ENCODE measurements around the gene RADIL. TPM values are rescaled to one million over a fixed set of nuclear protein-coding genes. Genes with fewer than 3 reads are reported as not detected.

RADIL gene
- total RNA-seq, 4 donors from 2014 or later = 4.4 to 11.4 (median 8.8) TPM

GRCh38 chr7:4825081-4825480 is 58.4 kb downstream of the RADIL start:
- ATAC-seq = no peak

DNA sequence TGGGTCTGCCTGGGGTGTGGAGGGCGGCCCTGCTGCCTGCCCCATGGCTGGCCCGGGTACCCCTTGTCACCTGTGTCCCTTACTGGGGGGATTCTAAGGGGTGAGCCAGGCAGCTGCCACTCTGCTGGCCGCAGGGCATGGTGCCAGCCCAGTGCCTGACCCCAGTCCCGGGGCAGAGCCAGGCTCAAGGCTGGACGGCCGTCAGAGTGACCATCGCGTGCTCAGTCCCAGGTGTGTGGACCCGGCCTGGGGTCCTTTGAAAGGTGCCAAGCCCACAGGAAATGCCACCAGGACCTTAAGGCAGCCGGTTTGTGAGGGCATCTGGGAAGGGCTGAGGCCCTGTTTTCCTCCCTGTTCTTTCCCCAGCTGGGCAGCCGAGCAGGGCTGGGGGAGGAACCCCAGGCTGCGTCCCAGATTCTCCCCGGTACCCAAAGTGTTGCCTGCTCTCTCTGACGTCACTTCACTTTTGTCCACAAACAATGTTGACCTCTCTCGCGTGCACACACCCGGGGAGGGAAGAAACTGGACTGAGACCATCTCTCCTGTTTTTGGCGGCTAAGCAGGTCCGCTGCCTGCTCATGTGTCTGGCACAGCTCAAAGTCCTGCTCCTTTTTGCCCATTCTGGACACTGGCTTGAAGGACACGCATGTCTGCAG is 59.3 kb downstream of the RADIL start:
- ATAC-seq = no peak
- Histone ChIP-seq H3K4me1 (peaks cover 0 to 13% (median 6%) of the 10 kb centered on the region in 3 donors), H3K4me3 (no peak overlapping the region), H3K36me3 (peaks cover 0 to 4% of the 10 kb centered on the region in 2 donors), H3K27ac (no peak overlapping the region), H3K27me3 (peaks cover 7% of the 10 kb centered on the region), H3K9me3 (no peaks in the 10 kb centered on the region)
- TF ChIP-seq EP300 (IDR thresholded peaks at IDR 0.05) (no peak), POLR2A (IDR thresholded peaks at IDR 0.05) (no peak), CTCF (IDR thresholded peaks at IDR 0.05) (no peak), POLR2AphosphoS5 (IDR thresholded peaks at IDR 0.05) (no peak)
- 68 to 75% methylated on average over 4 to 8 of the region's 20 CpGs for WGBS, 2 donors (ENCODE audit: low coverage in 1 of 2)

More at GRCh38 chr7:4825081-4825480, 58.4 kb downstream of the RADIL start:
- TF ChIP-seq CTCF (IDR thresholded peaks at IDR 0.05) (no peak), POLR2AphosphoS5 (IDR thresholded peaks at IDR 0.05) (no peak), POLR2A (IDR thresholded peaks at IDR 0.05) (no peak), EP300 (IDR thresholded peaks at IDR 0.05) (no peak)
- WGBS, 2 donors (ENCODE audit: low coverage in 1 of 2) = 96% methylated on average over 8 of the region's 15 CpGs; no CpG with 5 or more reads in 1 of the 2 donors
- H3K27ac ChIP-seq = no peak overlapping the region
- H3K4me3 ChIP-seq = no peak overlapping the region
- peaks cover 0 to 4% of the 10 kb centered on the region in 2 donors for H3K36me3 ChIP-seq
- no peaks in the 10 kb centered on the region for H3K9me3 ChIP-seq
- H3K4me1 ChIP-seq = peaks cover 0 to 10% (median 6%) of the 10 kb centered on the region in 3 donors
- H3K27me3 ChIP-seq = peaks cover 4% of the 10 kb centered on the region

DNA sequence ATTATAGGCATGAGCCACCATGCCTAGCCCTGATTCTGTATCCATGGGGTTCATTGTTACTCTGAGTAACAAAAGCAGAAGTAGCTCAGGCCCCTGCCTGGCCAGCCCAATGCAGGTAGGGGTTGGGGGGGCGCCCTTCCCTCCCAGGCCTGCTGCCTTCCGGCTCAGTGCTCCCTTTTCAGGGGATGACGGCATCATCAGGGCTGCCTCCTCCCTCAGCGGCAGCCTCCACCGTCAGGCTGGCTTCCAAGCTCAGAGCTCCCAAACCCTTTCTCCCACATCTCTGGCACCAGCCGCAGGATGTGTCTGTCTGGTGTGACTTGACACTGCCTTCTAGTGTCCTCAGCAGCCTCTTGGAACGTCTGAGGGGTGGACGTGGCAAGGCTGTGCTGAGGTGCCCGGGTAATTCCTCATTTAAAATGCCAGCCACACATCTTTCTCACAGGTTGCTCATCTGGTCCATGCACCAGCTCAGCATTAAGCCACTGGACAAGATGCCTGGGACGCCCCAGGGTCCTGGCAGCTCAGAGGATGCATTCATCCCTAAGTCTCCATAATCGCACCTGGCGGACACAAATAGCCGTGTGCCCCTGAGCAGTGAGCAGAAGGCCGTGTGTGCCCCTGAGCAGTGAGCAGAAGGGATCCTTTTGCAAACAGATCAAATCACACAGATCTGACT is 59.9 kb downstream of the RADIL start:
- no peak overlapping the region for H3K4me3 ChIP-seq
- no CpG with 5 or more reads among the region's 14 CpGs for WGBS, 2 donors (ENCODE audit: low coverage in 1 of 2)
- H3K36me3 ChIP-seq = peaks cover 0 to 4% of the 10 kb centered on the region in 2 donors
- ATAC-seq = no peak
- H3K27me3 ChIP-seq = peaks cover 10% of the 10 kb centered on the region
- peaks cover 0 to 13% (median 6%) of the 10 kb centered on the region in 3 donors for H3K4me1 ChIP-seq
- H3K27ac ChIP-seq = no peak overlapping the region
- H3K9me3 ChIP-seq = no peaks in the 10 kb centered on the region
- no peak for TF ChIP-seq EP300 (IDR thresholded peaks at IDR 0.05)
- TF ChIP-seq POLR2AphosphoS5 (IDR thresholded peaks at IDR 0.05) = no peak
- TF ChIP-seq POLR2A (IDR thresholded peaks at IDR 0.05) = no peak
- TF ChIP-seq CTCF (IDR thresholded peaks at IDR 0.05) = no peak

- H3K36me3 ChIP-seq = peaks cover 0 to 4% of the 10 kb centered on the region in 2 donors
- H3K27me3 ChIP-seq = peaks cover 19% of the 10 kb centered on the region
- no peak for TF ChIP-seq POLR2AphosphoS5 (IDR thresholded peaks at IDR 0.05)
- TF ChIP-seq POLR2A (IDR thresholded peaks at IDR 0.05) = no peak
- TF ChIP-seq CTCF (IDR thresholded peaks at IDR 0.05) = no peak
- no peak for TF ChIP-seq EP300 (IDR thresholded peaks at IDR 0.05)
- no peak for ATAC-seq
- no peak overlapping the region for H3K27ac ChIP-seq
- peaks cover 0 to 13% (median 6%) of the 10 kb centered on the region in 3 donors for H3K4me1 ChIP-seq
- no peak overlapping the region for H3K4me3 ChIP-seq
- WGBS, 2 donors (ENCODE audit: low coverage in 1 of 2) = 83 to 94% methylated on average over 2 to 4 of the region's 9 CpGs
- no peaks in the 10 kb centered on the region for H3K9me3 ChIP-seq
Observed at GRCh38 chr7:4822677-4823076, 60.8 kb downstream of the RADIL start.

All from gastroesophageal sphincter (tissue), 4 donors.